Activated T-cell treated with anti-CD3 and anti-CD28 coated beads, Interleukin-2, amount 50 U/mL, for 48 hours (primary cell): ENCODE measurements around the gene GEN1.

ENCODE experiments used
- DNase-seq, 2 experiments: peaks; one replicate each; pipeline ENCODE4 v3.0.0-alpha.2; 2020

GEN1 gene

DNA sequence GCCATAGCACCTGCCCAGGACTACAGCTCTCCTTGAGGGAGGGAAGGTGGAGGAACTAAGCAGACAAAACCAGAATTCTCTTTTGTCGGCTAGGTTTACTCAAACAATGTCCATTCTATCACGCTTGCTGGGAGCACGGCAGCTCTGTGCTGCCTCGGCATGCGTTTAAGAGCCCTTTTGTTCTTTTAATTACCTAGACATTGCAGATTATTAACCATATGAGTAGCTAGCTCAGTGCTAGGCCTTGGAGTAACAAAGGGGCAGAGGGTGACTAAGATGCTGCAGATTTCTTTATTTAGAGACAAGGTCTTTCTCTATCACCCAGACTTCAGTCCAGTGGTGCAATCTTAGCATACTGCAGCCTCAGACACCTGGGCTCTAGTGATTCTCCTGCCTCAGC lies 73.4 kb downstream of the GEN1 start:
- no peak for DNase-seq

DNA sequence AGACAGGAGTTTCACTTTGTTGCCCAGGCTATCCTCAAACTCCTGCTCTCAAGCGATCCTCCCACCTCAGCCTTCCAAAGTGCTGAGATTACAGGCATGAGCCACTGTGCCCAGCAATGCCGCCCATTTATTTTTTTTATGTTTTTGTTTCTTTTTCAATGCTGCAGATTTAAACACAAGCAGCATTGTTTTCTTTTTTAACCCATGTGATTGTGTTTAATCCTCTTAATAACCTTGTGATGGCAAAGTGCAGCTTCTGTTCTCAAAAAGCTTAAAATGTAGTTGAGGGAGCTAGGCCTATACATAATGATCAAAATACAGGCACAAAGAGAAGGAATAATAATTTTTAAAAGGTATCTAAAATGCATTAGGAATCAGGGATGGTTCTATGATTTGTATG lies 73.8 kb downstream of the GEN1 start:
- no peak for DNase-seq

DNA sequence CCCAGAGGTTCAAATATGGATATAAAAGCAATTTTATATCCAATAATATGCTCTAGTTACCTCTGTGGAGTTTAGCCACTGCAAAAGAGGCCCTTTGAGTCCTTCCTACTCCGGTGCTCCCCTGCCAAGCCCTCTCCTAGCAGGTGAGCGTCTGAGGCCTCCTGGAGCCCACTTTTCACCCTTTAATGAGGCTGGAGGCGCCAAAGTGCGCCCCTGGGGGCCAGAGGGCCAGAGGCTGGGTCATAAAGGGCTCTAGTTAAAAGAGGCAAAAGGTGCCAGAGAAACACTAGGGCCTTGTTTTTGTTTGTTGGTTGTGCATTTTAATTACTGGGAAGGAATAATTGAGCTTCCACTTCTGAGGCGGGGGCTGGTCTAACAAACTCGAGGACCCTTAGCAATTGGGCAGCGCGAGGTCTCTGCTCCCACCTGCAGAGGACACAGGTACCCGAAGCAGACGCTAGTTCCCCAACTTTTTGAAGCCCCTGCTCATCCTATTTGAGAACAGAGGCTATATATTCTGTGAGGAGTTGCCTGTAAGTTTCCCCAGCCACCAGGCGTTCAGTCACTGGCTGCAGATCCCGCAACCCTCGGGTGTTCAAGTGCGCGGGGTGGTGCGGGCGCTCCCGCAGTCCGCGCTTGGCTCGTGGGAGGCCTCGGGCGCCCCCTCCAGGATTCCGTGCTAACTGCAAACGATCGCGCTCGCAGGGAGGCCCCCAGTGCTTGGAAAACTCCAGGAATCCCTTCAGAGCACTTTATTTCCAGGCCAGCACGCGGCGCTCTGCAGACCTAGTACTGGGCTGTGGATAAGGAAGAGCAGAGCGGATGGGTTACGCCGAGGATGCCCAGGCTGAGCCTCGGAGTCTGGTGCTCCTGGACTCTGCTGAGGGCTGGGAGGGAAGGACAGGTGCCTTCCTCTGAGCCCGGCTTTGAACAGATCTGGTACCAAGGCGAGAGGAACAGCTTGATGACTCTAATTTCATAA lies 76.4 kb downstream of the GEN1 start:
- peak; percentile 71 to 74 for DNase-seq

DNA sequence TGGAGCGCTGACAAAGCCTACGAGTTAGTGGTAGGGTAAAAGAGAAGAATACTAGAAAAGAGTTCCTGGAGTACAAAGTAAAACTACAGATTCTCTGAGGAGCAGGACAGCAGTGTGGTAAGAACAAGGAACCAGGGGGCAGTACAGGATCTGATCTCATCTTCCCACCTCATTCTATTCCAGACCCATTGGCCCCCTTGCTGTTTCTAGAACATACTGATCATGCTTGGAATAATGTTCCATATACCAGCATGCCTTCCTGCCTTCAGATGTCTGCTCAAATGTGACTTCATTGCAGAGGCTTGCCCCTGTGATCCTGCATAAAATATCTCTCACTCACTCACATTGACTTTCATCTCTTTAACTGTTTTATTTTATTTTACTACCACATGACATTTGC lies 81.6 kb downstream of the GEN1 start:
- DNase-seq: no peak
